HepG2 (cell line): Measurements from ENCODE around the gene KHK. TPM values are rescaled to one million over a fixed set of nuclear protein-coding genes. Genes with fewer than 3 reads are reported as not detected.

ENCODE experiments used
- ARNTL ChIP-seq: sonication (generic); formaldehyde crosslinking; IDR thresholded peaks from 2 replicates; pipeline ENCODE4 v1.4.0; 2020; ENCODE audit warnings: mild to moderate bottlenecking, missing genetic modification reagents
- CAMTA2 ChIP-seq: sonication (generic); formaldehyde crosslinking; IDR thresholded peaks from 2 replicates; pipeline ENCODE4 v1.4.0; 2020; ENCODE audit warnings: mild to moderate bottlenecking, missing genetic modification reagents, borderline replicate concordance
- FOSL1 ChIP-seq: sonication (generic); formaldehyde crosslinking; IDR thresholded peaks from 2 replicates; pipeline ENCODE4 v1.9.0; 2021; ENCODE audit warnings: missing genetic modification reagents, borderline replicate concordance
- GMEB1 ChIP-seq: sonication (generic); formaldehyde crosslinking; IDR thresholded peaks from 2 replicates; pipeline ENCODE4 v1.5.1; 2020; ENCODE audit warnings: missing genetic modification reagents, mild to moderate bottlenecking, borderline replicate concordance
- HBP1 ChIP-seq: IDR thresholded peaks from 2 replicates; pipeline ENCODE4 v1.6.1; 2016; ENCODE audit warnings: low read depth, control low read depth
- HDAC1 ChIP-seq: sonication (generic); formaldehyde crosslinking; IDR thresholded peaks from 2 replicates; pipeline ENCODE4 v1.5.1; 2020; ENCODE audit warnings: mild to moderate bottlenecking, missing genetic modification reagents
- SMAD9 ChIP-seq: sonication (generic); formaldehyde crosslinking; IDR thresholded peaks from 2 replicates; pipeline ENCODE4 v1.5.1; 2020; ENCODE audit warnings: mild to moderate bottlenecking, missing genetic modification reagents
- SNAPC2 ChIP-seq: sonication (generic); formaldehyde crosslinking; IDR thresholded peaks from 2 replicates; pipeline ENCODE4 v1.8.1; 2022; ENCODE audit warnings: mild to moderate bottlenecking, missing genetic modification reagents
- SP5 ChIP-seq: IDR thresholded peaks from 2 replicates; pipeline ENCODE4 v1.6.1; 2016; ENCODE audit warnings: low read depth, borderline replicate concordance
- TP53 ChIP-seq: sonication (generic); formaldehyde crosslinking; conservative IDR thresholded peaks from 2 replicates; pipeline ENCODE4 v1.4.0; 2020; ENCODE audit warnings: missing genetic modification reagents
- ZBTB39 ChIP-seq: sonication (generic); formaldehyde crosslinking; IDR thresholded peaks from 2 replicates; pipeline ENCODE4 v1.5.0; 2020; ENCODE audit warnings: missing genetic modification reagents
- ZFYVE20 ChIP-seq: sonication (generic); formaldehyde crosslinking; IDR thresholded peaks from 2 replicates; pipeline ENCODE4 v1.8.0; 2023; ENCODE audit warnings: low read depth, mild to moderate bottlenecking, moderate library complexity, missing genetic modification reagents, borderline replicate concordance
- ZNF235 ChIP-seq: sonication (generic); formaldehyde crosslinking; IDR thresholded peaks from 2 replicates; pipeline ENCODE4 v1.8.1; 2023; ENCODE audit warnings: mild to moderate bottlenecking, missing genetic modification reagents, borderline replicate concordance
- ZNF574 ChIP-seq: sonication (generic); formaldehyde crosslinking; IDR thresholded peaks from 2 replicates; pipeline ENCODE4 v1.4.0; 2020; ENCODE audit warnings: missing genetic modification reagents
- ZNF816 ChIP-seq: sonication (generic); formaldehyde crosslinking; IDR thresholded peaks from 2 replicates; pipeline ENCODE4 v1.8.0; 2022; ENCODE audit warnings: missing genetic modification reagents, mild to moderate bottlenecking, borderline replicate concordance
- ZZZ3 ChIP-seq: sonication (generic); formaldehyde crosslinking; IDR thresholded peaks from 2 replicates; pipeline ENCODE4 v1.4.0; 2020; ENCODE audit warnings: missing genetic modification reagents, mild to moderate bottlenecking, borderline replicate concordance
- polyA plus RNA-seq, 8 experiments: library from polyadenylated mRNA; depleted of rRNA in 3 of 8; stranded (reverse) in 7 of 8; unstranded in 1 of 8; fragments of >200 nt; fragmentation: Illumina TruSeq in 4 of 8; extraction: Trizol in 4 of 8; gene quantifications; 2 replicates each; pipeline versions ENCODE4 v1.2.1 to v1.2.3, GENCODE V29; 2011 to 2016; ENCODE audit warnings: low read depth in 4 of 8, missing spikeins in 1 of 8, mixed read lengths in 1 of 8; ENCODE audit not compliant: insufficient read depth in 1 of 8
- total RNA-seq, 5 experiments: library from RNA; depleted of rRNA; stranded (reverse); fragments of >200 nt; fragmentation: Illumina TruSeq; extraction: Trizol; gene quantifications; 2 replicates each; pipeline ENCODE4 v1.2.3, GENCODE V29; 2016; ENCODE audit warnings: low read depth in 1 of 5

Gene KHK
- total and polyA plus RNA-seq, 2 of the 13 experiments (the other 11 are each of a cell fraction or from before 2014, with no cell fraction given) = 40.9 to 99.2 TPM

GRCh38 chr2:27095745-27096651 lies 9.4 kb downstream of the KHK start (continued):
- TF ChIP-seq HBP1 (CRISPR knock-in tag) (peak; percentile 78; the same call in 1 of the 2 replicates), SMAD9 (CRISPR knock-in tag) (0 out of 2 replicates have a peak, but pooled peaks have one; percentile 56), FOSL1 (CRISPR knock-in tag) (peak; percentile 46; the same call in 1 of the 2 replicates), SNAPC2 (CRISPR knock-in tag) (peak; percentile 76), ZNF574 (CRISPR knock-in tag) (peak; percentile 87), ZBTB39 (peak; percentile 94), ZNF816 (CRISPR knock-in tag) (peak; percentile 74; the same call in 1 of the 2 replicates), HDAC1 (CRISPR knock-in tag) (peak; percentile 92), CAMTA2 (peak; percentile 73; the same call in 1 of the 2 replicates), ZZZ3 (CRISPR knock-in tag) (no peak), TP53 (CRISPR knock-in tag) (0 out of 2 replicates have a peak, but pooled peaks have one; percentile 81), SP5 (CRISPR knock-in tag) (peak; percentile 94), ZFYVE20 (CRISPR knock-in tag) (no peak), ZNF235 (CRISPR knock-in tag) (no peak), ARNTL (CRISPR knock-in tag) (peak; percentile 96), GMEB1 (CRISPR knock-in tag) (peak; percentile 77)
